GM12878 (cell line): Measurements from ENCODE around the gene ATRN. TPM values are rescaled to one million over a fixed set of nuclear protein-coding genes. Genes with fewer than 3 reads are reported as not detected.

Experiments used
- ATAC-seq: fragments of 200-7000 bp; cut with Tn5 transposase; 3 replicates; pipeline ENCODE4 v1.9.1; 2020; ENCODE audit warnings: mild to moderate bottlenecking, moderate library complexity
- BruUV-seq: library from RNA; stranded (reverse); fragments of 400-500 nt; replicated peaks from 2 replicates; lab custom pipeline; 2021; lab: Mats Ljungman, UMichigan
- CTCF ChIA-PET: fragments of 300-600 bp; sonication (Branson Sonifier 250); formaldehyde crosslinking; extraction: SDS; loops from one replicate; lab custom pipeline; 2021; ENCODE audit warnings: inconsistent platforms; lab: Yijun Ruan, JAX
- POLR2A ChIA-PET: fragments of 350-600 bp; formaldehyde crosslinking; extraction: SDS; loops from one replicate; lab custom pipeline; 2021; ENCODE audit warnings: inconsistent platforms; lab: Charles Lee
- RAD21 ChIA-PET: fragments of 300-600 bp; sonication (Branson Sonifier 250); formaldehyde crosslinking; loops from one replicate; lab custom pipeline; 2023; ENCODE audit warnings: antibody characterized with exemption; ENCODE audit not compliant: unreplicated experiment; lab: Charles Lee
- SMC1A ChIA-PET: fragments of 300-600 bp; sonication (Branson Sonifier 250); formaldehyde crosslinking; loops from one replicate; lab custom pipeline; 2023; ENCODE audit not compliant: unreplicated experiment, uncharacterized antibody; lab: Charles Lee
- DNase-seq: peaks from one replicate; pipeline ENCODE4 v3.0.0-alpha.2; 2011; ENCODE audit warnings: low read depth, low spot score
- FAIRE-seq: peaks from 3 replicates; lab custom pipeline; 2011; peaks lifted over from hg19 to GRCh38; lab: Jason Lieb, UNC
- H2AFZ ChIP-seq: 2 replicates; pipeline ENCODE4 v1.6.0; 2011; ENCODE audit warnings: low read depth, low read length, control low read depth; ENCODE audit not compliant: control insufficient read depth
- H3K27ac ChIP-seq: 2 replicates; pipeline ENCODE4 v1.5.1; 2011; ENCODE audit warnings: control low read depth; ENCODE audit not compliant: control insufficient read depth, insufficient read depth
- H3K27me3 ChIP-seq, 2 experiments: replicated peaks in 1 of 2; 2 replicates each; pipeline versions ENCODE4 v1.6.0 to v1.6.1; 2011; ENCODE audit warnings: low read length in 1 of 2; ENCODE audit not compliant: control insufficient read depth in 2 of 2, insufficient read depth in 2 of 2
- H3K36me3 ChIP-seq, 2 experiments: 2 replicates each; pipeline ENCODE4 v1.5.1; 2011; ENCODE audit warnings: low read length in 1 of 2; ENCODE audit not compliant: control insufficient read depth in 2 of 2, insufficient read depth in 2 of 2
- H3K4me1 ChIP-seq: 2 replicates; pipeline ENCODE4 v1.6.1; 2011; ENCODE audit warnings: mild to moderate bottlenecking, low read length, moderate library complexity, mixed read lengths; ENCODE audit not compliant: control insufficient read depth, insufficient read depth
- H3K4me2 ChIP-seq: 2 replicates; pipeline ENCODE4 v1.6.0; 2011; ENCODE audit warnings: control low read depth; ENCODE audit not compliant: control insufficient read depth, insufficient read depth
- H3K4me3 ChIP-seq: fragments of 200-600 bp; sonication (generic); 2 replicates; pipeline ENCODE4 v1.5.1; 2016
- H3K79me2 ChIP-seq: 2 replicates; pipeline ENCODE4 v1.6.0; 2011; ENCODE audit warnings: low read length; ENCODE audit not compliant: control insufficient read depth, insufficient read depth
- H3K9ac ChIP-seq: 2 replicates; pipeline ENCODE4 v1.8.0; 2011; ENCODE audit warnings: low read length, control low read depth, mixed read lengths; ENCODE audit not compliant: control insufficient read depth, insufficient read depth
- H3K9me3 ChIP-seq: replicated peaks from 3 replicates; pipeline ENCODE4 v1.5.1; 2011; ENCODE audit warnings: mild to moderate bottlenecking, low read length; ENCODE audit not compliant: control insufficient read depth, insufficient read depth
- H4K20me1 ChIP-seq: 2 replicates; pipeline ENCODE4 v1.6.0; 2011; ENCODE audit not compliant: control insufficient read depth, insufficient read depth
- DPF2 ChIP-seq: fragments of 450-650 bp; IDR thresholded peaks from 2 replicates; pipeline ENCODE4 v1.6.1; 2017; ENCODE audit warnings: mild to moderate bottlenecking
- ESRRA ChIP-seq: IDR thresholded peaks from 2 replicates; pipeline ENCODE4 v1.6.1; 2012; ENCODE audit warnings: mild to moderate bottlenecking, low read length, improper control_type of control experiment
- MEF2A ChIP-seq: IDR thresholded peaks from 2 replicates; pipeline ENCODE4 v1.6.1; 2011; ENCODE audit warnings: low read depth, mild to moderate bottlenecking, low read length, moderate library complexity; ENCODE audit not compliant: insufficient read depth
- MTA2 ChIP-seq: fragments of 450-650 bp; IDR thresholded peaks from 2 replicates; pipeline ENCODE4 v1.6.1; 2016; ENCODE audit warnings: low read depth, mild to moderate bottlenecking, moderate library complexity
- SMAD1 ChIP-seq: fragments of 450-650 bp; IDR thresholded peaks from 2 replicates; pipeline ENCODE4 v1.6.1; 2018; ENCODE audit warnings: mild to moderate bottlenecking, low read depth; ENCODE audit not compliant: partially characterized antibody
- SUZ12 ChIP-seq: fragments of 200-600 bp; sonication (generic); IDR thresholded peaks from one replicate; pipeline ENCODE4 v1.6.1; 2018; ENCODE audit warnings: antibody characterized with exemption, mild to moderate bottlenecking; ENCODE audit not compliant: unreplicated experiment
- TAF1 ChIP-seq: IDR thresholded peaks from 2 replicates; pipeline ENCODE4 v1.6.1; 2011; ENCODE audit warnings: mild to moderate bottlenecking, low read depth, low read length, borderline replicate concordance
- WGBS: methylation state at CpG from one replicate; pipeline ENCODE4 v1.1.6; 2016; ENCODE audit warnings: low lambda C conversion rate; ENCODE audit not compliant: insufficient replicate concordance, insufficient coverage; ENCODE audit errors: missing lambda C conversion rate; 5-methylcytosine and 5-hydroxymethylcytosine counted together
- in situ Hi-C: fragments of 300-500 bp; cut with MboI; formaldehyde crosslinking; loops from 9 replicates; pipeline ENCODE4 v1.14.3; 2018; ENCODE audit warnings: mixed read lengths
- intact Hi-C: fragments of 100-400 bp; cut with micrococcal nuclease; formaldehyde crosslinking; loops from one replicate; pipeline ENCODE4 v1.14.2; 2022; ENCODE audit not compliant: unreplicated experiment
- polyA plus RNA-seq, 11 experiments: library from polyadenylated mRNA; depleted of rRNA in 4 of 11; unstranded in 6 of 11; stranded (reverse) in 5 of 11; fragments of >200 nt; fragmentation: Nextera tagmentation in 4 of 11; fragmentation: Illumina TruSeq in 1 of 11; extraction: Ambion mirVana in 4 of 11; extraction: Trizol in 1 of 11; gene quantifications; 1 replicate in 1 of 11; 2 replicates in 10 of 11; pipeline versions ENCODE4 v1.2.1 to v1.2.3, GENCODE V29; 2011 to 2016; ENCODE audit warnings: inconsistent platforms in 2 of 11, missing spikeins in 2 of 11, low read depth in 1 of 11
- total RNA-seq, 4 experiments: library from RNA; depleted of rRNA in 3 of 4; stranded (reverse); fragments of >200 nt in 3 of 4; fragmentation: Illumina TruSeq in 1 of 4; extraction: Trizol in 1 of 4; gene quantifications; 2 replicates each; pipeline versions ENCODE4 v1.2.1 to v1.2.3, GENCODE V29; 2013 to 2021

ATRN gene
- total and polyA plus RNA-seq, 10 of the 15 experiments (the other 5 are each of a cell fraction or from before 2014, with no cell fraction given) = 0.71 to 11.6 (median 6.9) TPM

DNA sequence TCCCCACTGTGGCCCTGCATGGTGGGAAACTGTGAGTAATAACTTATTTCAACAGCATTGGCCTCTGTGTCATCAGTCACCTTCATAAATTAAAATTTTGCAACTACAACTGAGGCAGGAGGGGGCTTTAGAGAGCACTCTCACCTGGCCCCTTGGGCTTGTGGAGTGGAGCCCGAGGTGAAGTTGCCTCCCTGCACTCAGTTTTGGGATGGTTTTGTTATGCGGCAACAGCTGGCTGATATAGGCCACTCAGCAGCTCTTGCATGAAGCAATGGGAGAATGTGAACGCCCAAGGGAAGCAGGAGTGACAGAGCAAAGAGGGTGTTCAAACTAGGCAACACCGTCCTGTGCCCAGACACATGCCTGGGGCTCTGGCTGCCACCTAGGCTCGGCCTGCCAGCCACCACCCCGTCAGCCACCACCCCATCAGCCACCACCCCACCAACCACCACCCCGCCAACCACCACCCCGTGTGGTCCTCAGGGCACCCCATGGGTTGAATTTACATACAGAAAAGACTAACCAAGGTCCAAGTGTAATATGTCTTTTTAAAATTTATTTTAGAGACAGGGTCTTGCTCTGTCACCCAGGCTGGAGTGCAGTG lies 196.7 kb downstream of the ATRN start:
- 61% methylated on average over 7 of the region's 8 CpGs for WGBS
- ChIA-PET RAD21 (no interaction called here), POLR2A (no interaction called here), SMC1A (interaction anchor here (1.0 kb wide), 1 partner anchor 9 kb away, joined by 3 read pairs; no protein-coding TSS in a partner anchor), CTCF (interaction anchor here (2.3 kb wide), 1 partner anchor 10 kb away, joined by 10 read pairs; no protein-coding TSS in a partner anchor)
- H3K4me3 ChIP-seq = no peak overlapping the region
- no TSS peak for BruUV-seq
- H3K9ac ChIP-seq = no peak overlapping the region
- intact Hi-C loops (no loop called here), in situ Hi-C loops (no loop called here)
- FAIRE-seq (no peak), ATAC-seq (no peak), DNase-seq (no peak)
- H3K4me2 ChIP-seq = no peak overlapping the region
- TF ChIP-seq ESRRA = no peak
- TF ChIP-seq SUZ12 = no peak
- no peak for TF ChIP-seq DPF2
- TF ChIP-seq MTA2 = no peak
- no peak for TF ChIP-seq MEF2A
- no peak for TF ChIP-seq TAF1
- no peak for TF ChIP-seq SMAD1
- H4K20me1 ChIP-seq = 0 out of 2 replicates have a peak, but pooled peaks cover 3% of the 10 kb centered on the region
- no peak overlapping the region for H3K27ac ChIP-seq
- no peaks in the 10 kb centered on the region for H3K79me2 ChIP-seq
- H3K27me3 ChIP-seq = peaks cover 3 to 4% of the 10 kb centered on the region in 2 experiments; a peak in 3 of 4 replicates
- no peaks in the 10 kb centered on the region for H3K9me3 ChIP-seq
- no peak overlapping the region for H2AFZ ChIP-seq
- H3K36me3 ChIP-seq = no peaks in the 10 kb centered on the region
- peaks cover 16% of the 10 kb centered on the region for H3K4me1 ChIP-seq
